Activated B cell treated with CpG ODN at 0.5 μM for 24 hours (primary cell): ENCODE measurements around the gene CELF4. TPM values are rescaled to one million over a fixed set of nuclear protein-coding genes. Genes with fewer than 3 reads are reported as not detected.

Experiments used
- ATAC-seq: fragments of 200-7000 bp; cut with Tn5 transposase; one replicate; pipeline ENCODE4 v1.10.0; 2021; ENCODE audit warnings: low read depth, mild to moderate bottlenecking, moderate library complexity
- CTCF ChIA-PET: fragments of 350-600 bp; sonication (Branson Sonifier 250); formaldehyde crosslinking; loops from one replicate; lab custom pipeline; 2021; ENCODE audit warnings: antibody characterized with exemption; lab: Charles Lee
- POLR2A ChIA-PET: fragments of 350-600 bp; sonication (Branson Sonifier 250); formaldehyde crosslinking; loops from one replicate; lab custom pipeline; 2021; ENCODE audit warnings: antibody characterized with exemption; lab: Charles Lee
- DNase-seq: peaks from one replicate; pipeline ENCODE4 v3.0.0; 2022
- H3K27ac Mint-ChIP-seq: one replicate; pipeline ENCODE4 v1.8.0; 2020; ENCODE audit warnings: mixed read lengths
- H3K27me3 Mint-ChIP-seq: one replicate; pipeline ENCODE4 v1.8.0; 2021; ENCODE audit warnings: mixed read lengths
- H3K36me3 Mint-ChIP-seq: one replicate; pipeline ENCODE4 v1.8.0; 2021; ENCODE audit warnings: low read depth, mixed read lengths
- H3K4me1 Mint-ChIP-seq: one replicate; pipeline ENCODE4 v1.8.0; 2021; ENCODE audit warnings: mixed read lengths
- H3K4me3 Mint-ChIP-seq: one replicate; pipeline ENCODE4 v1.8.0; 2020; ENCODE audit warnings: mild to moderate bottlenecking, mixed read lengths
- H3K9me3 Mint-ChIP-seq: one replicate; pipeline ENCODE4 v1.8.0; 2020; ENCODE audit warnings: mixed read lengths
- CTCF ChIP-seq: fragments of 200-600 bp; IDR thresholded peaks from one replicate; pipeline ENCODE4 v1.8.0; 2022; ENCODE audit warnings: antibody characterized with exemption, mild to moderate bottlenecking
- intact Hi-C: fragments of 100-400 bp; cut with micrococcal nuclease; formaldehyde crosslinking; loops from one replicate; pipeline ENCODE4 v1.15.1; 2024
- total RNA-seq: library from RNA; stranded (reverse); gene quantifications from 2 replicates; pipeline ENCODE4 v1.2.3, GENCODE V29; 2022

Gene CELF4
- total RNA-seq, 1 donor from 2014 or later: not detected

- no peak for TF ChIP-seq CTCF
- CTCF ChIA-PET: no interaction called here
- no peak overlapping the region for H3K27ac Mint-ChIP-seq
Measured at GRCh38 chr18:37561986-37562385, 3.6 kb downstream of the CELF4 start.

GRCh38 chr18:37560003-37560402 is 5.6 kb downstream of the CELF4 start:
- H3K9me3 Mint-ChIP-seq: no peaks in the 10 kb centered on the region
- no peak for TF ChIP-seq CTCF
- POLR2A ChIA-PET: no interaction called here
- ATAC-seq (no peak), DNase-seq (no peak)
- CTCF ChIA-PET: no interaction called here
- H3K36me3 Mint-ChIP-seq: no peaks in the 10 kb centered on the region
- H3K4me3 Mint-ChIP-seq: no peak overlapping the region
- peaks cover 2% of the 10 kb centered on the region for H3K4me1 Mint-ChIP-seq
- H3K27me3 Mint-ChIP-seq: peaks cover 25% of the 10 kb centered on the region
- intact Hi-C loops: no loop called here
- no peak overlapping the region for H3K27ac Mint-ChIP-seq

More at GRCh38 chr18:37561986-37562385, 3.6 kb downstream of the CELF4 start:
- POLR2A ChIA-PET: no interaction called here
- intact Hi-C loops: no loop called here
- H3K4me3 Mint-ChIP-seq: no peak overlapping the region
- no peaks in the 10 kb centered on the region for H3K9me3 Mint-ChIP-seq
- peaks cover 13% of the 10 kb centered on the region for H3K4me1 Mint-ChIP-seq
- DNase-seq (no peak), ATAC-seq (no peak)
- H3K36me3 Mint-ChIP-seq: no peaks in the 10 kb centered on the region
- peaks cover 35% of the 10 kb centered on the region for H3K27me3 Mint-ChIP-seq

GRCh38 chr18:37559194-37559593 is 6.4 kb downstream of the CELF4 start:
- no peak for ATAC-seq
- CTCF ChIA-PET: no interaction called here
- no peaks in the 10 kb centered on the region for H3K4me1 Mint-ChIP-seq

GRCh38 chr18:37554399-37554787 is 11.2 kb downstream of the CELF4 start:
- peaks cover 2% of the 10 kb centered on the region for H3K27me3 Mint-ChIP-seq
- no peaks in the 10 kb centered on the region for H3K9me3 Mint-ChIP-seq
- no peaks in the 10 kb centered on the region for H3K4me1 Mint-ChIP-seq
- ChIA-PET CTCF (no interaction called here), POLR2A (no interaction called here)
- ATAC-seq (no peak), DNase-seq (no peak)
- no peak overlapping the region for H3K4me3 Mint-ChIP-seq
- intact Hi-C loops: no loop called here
- H3K36me3 Mint-ChIP-seq: no peaks in the 10 kb centered on the region
- TF ChIP-seq CTCF: no peak
- H3K27ac Mint-ChIP-seq: no peak overlapping the region

More at GRCh38 chr18:37559194-37559593, 6.4 kb downstream of the CELF4 start:
- POLR2A ChIA-PET: no interaction called here
- TF ChIP-seq CTCF: no peak
- intact Hi-C loops: no loop called here
- no peaks in the 10 kb centered on the region for H3K9me3 Mint-ChIP-seq
- H3K27ac Mint-ChIP-seq: no peak overlapping the region
- H3K36me3 Mint-ChIP-seq: no peaks in the 10 kb centered on the region
- no peak overlapping the region for H3K4me3 Mint-ChIP-seq
- peaks cover 17% of the 10 kb centered on the region for H3K27me3 Mint-ChIP-seq
- DNase-seq: no peak

GRCh38 chr18:37553633-37554398 is 11.8 kb downstream of the CELF4 start:
- Mint-ChIP-seq H3K27ac (no peak overlapping the region), H3K4me1 (no peaks in the 10 kb centered on the region), H3K4me3 (no peak overlapping the region), H3K36me3 (no peaks in the 10 kb centered on the region), H3K27me3 (no peaks in the 10 kb centered on the region), H3K9me3 (no peaks in the 10 kb centered on the region)
- ATAC-seq (no peak), DNase-seq (no peak)
- TF ChIP-seq CTCF: no peak
- ChIA-PET CTCF (no interaction called here), POLR2A (no interaction called here)
- intact Hi-C loops: no loop called here
